ENCODE data around the gene PTPRN. TPM values are rescaled to one million over a fixed set of nuclear protein-coding genes. Genes with fewer than 3 reads are reported as not detected.

PTPRN gene
- total and polyA plus RNA-seq, 2 of the 4 experiments (the other 2 are of a cell fraction), result 5.2 to 22.0 TPM

- intact Hi-C loops (cut with micrococcal nuclease), result no loop called here
- BruUV-seq (replicated peaks), result no TSS peak
- in situ Hi-C loops (cut with MboI; ENCODE audit: low sequenced_read_pairs), result no loop called here
Observed at GRCh38 chr2:219325136-219325535, 15.9 kb upstream of the PTPRN start.

More at GRCh38 chr2:219325136-219325535, 15.9 kb upstream of the PTPRN start:
- Histone ChIP-seq H2BK15ac (ENCODE audit: low read depth, low read length) (no peak overlapping the region), H2AFZ (replicated peaks; ENCODE audit: low read length, poor library complexity) (no peak overlapping the region), H2AK9ac (replicated peaks; ENCODE audit: low read depth, low read length, poor library complexity) (no peak overlapping the region), H3K36me3 (ENCODE audit: control insufficient read depth, insufficient read depth, low read length) (no peaks in the 10 kb centered on the region), H3K56ac (ENCODE audit: extremely low read depth, insufficient read depth, low read length) (no peak overlapping the region), H2BK120ac (ENCODE audit: low read depth, low read length) (no peak overlapping the region), H2BK5ac (ENCODE audit: low read depth, low read length, poor library complexity, severe bottlenecking) (no peak overlapping the region), H3K4ac (ENCODE audit: low read depth, low read length) (no peak overlapping the region), H3K18ac (ENCODE audit: low read depth, low read length) (no peak overlapping the region), H3K27ac (ENCODE audit: insufficient read depth, low read length) (no peak overlapping the region), H2BK20ac (ENCODE audit: low read depth, low read length) (no peak overlapping the region), H4K20me1 (ENCODE audit: insufficient read depth, low read length) (no peaks in the 10 kb centered on the region), H3K4me2 (ENCODE audit: low read depth, low read length) (no peak overlapping the region), H4K91ac (ENCODE audit: insufficient read depth, low read depth, low read length) (no peak overlapping the region), H3K4me1 (ENCODE audit: control insufficient read depth, insufficient read depth, low read length) (no peaks in the 10 kb centered on the region), H2AK5ac (ENCODE audit: low read depth, low read length) (no peak overlapping the region), H3K9me1 (ENCODE audit: insufficient read depth, low read length) (no peaks in the 10 kb centered on the region), H3K9ac (ENCODE audit: low read depth, low read length) (no peak overlapping the region), H4K8ac (ENCODE audit: low read depth in 2 of 2, low read length in 2 of 2) (no peak overlapping the region), H4K5ac (ENCODE audit: low read depth, low read length) (no peak overlapping the region), H3K23ac (ENCODE audit: low read depth, low read length) (no peak overlapping the region), H3K4me3 (ENCODE audit: insufficient read depth, low read depth, low read length) (no peak overlapping the region), H3K9me3 (ENCODE audit: control insufficient read depth, insufficient read depth, low read length) (no peaks in the 10 kb centered on the region), H3K27me3 (ENCODE audit: control insufficient read depth, insufficient read depth, low read length) (peaks cover 51% of the 10 kb centered on the region), H3K79me1 (ENCODE audit: low read depth in 1 of 2, low read length in 2 of 2) (no peaks in the 10 kb centered on the region), H3K14ac (replicated peaks; ENCODE audit: low read depth, low read length) (no peak overlapping the region)
- WGBS, 2 experiments (ENCODE audit: extremely low coverage in 2 of 2, insufficient read length in 1 of 2), result no CpG with 5 or more reads among the region's 4 CpGs
- DNase-seq, result no peak
- dilution Hi-C loops (cut with HindIII; ENCODE audit: low sequenced_read_pairs, unreplicated experiment), result no loop called here
- ChIA-PET CTCF (no interaction called here), POLR2A (ENCODE audit: unreplicated experiment) (no interaction called here)
- no peak for ATAC-seq (ENCODE audit: low read depth)
- TF ChIP-seq CHD1 (IDR thresholded peaks at IDR 0.05; ENCODE audit: low read depth, low read length), result no peak
- no peak for TF ChIP-seq RFX5 (IDR thresholded peaks at IDR 0.05; ENCODE audit: low read depth, low read length)
- no peak for TF ChIP-seq CEBPB (IDR thresholded peaks at IDR 0.05; ENCODE audit: low read depth, low read length)
- TF ChIP-seq USF2 (IDR thresholded peaks at IDR 0.05; ENCODE audit: low read depth, low read length), result no peak
- no peak for TF ChIP-seq MXI1 (IDR thresholded peaks at IDR 0.05; ENCODE audit: borderline replicate concordance, low read depth, low read length)
- TF ChIP-seq RAD21 (IDR thresholded peaks at IDR 0.05; ENCODE audit: low read length), result no peak
- TF ChIP-seq, protein P1, sequence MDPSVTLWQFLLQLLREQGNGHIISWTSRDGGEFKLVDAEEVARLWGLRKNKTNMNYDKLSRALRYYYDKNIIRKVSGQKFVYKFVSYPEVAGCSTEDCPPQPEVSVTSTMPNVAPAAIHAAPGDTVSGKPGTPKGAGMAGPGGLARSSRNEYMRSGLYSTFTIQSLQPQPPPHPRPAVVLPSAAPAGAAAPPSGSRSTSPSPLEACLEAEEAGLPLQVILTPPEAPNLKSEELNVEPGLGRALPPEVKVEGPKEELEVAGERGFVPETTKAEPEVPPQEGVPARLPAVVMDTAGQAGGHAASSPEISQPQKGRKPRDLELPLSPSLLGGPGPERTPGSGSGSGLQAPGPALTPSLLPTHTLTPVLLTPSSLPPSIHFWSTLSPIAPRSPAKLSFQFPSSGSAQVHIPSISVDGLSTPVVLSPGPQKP (IDR thresholded peaks at IDR 0.05; ENCODE audit: borderline replicate concordance, low read depth, low read length), result no peak
- no peak for TF ChIP-seq MAFK (IDR thresholded peaks at IDR 0.05; ENCODE audit: low read depth, low read length)
- no peak for TF ChIP-seq POLR2A (IDR thresholded peaks at IDR 0.05; ENCODE audit: low read depth, low read length)
- TF ChIP-seq FOS (IDR thresholded peaks at IDR 0.05; ENCODE audit: low read depth, low read length), result no peak
- no peak for TF ChIP-seq RCOR1 (IDR thresholded peaks at IDR 0.05; ENCODE audit: insufficient replicate concordance, low read length)
